ENCODE data around the gene RNF217. TPM values are rescaled to one million over a fixed set of nuclear protein-coding genes. Genes with fewer than 3 reads are reported as not detected.

Gene RNF217
- polyA plus RNA-seq, 4 donors, result 0.54 to 17.7 (median 1.8) TPM

- no peak for FAIRE-seq
- WGBS, 3 donors, result 55 to 70% (median 57%) methylated on average over 5 of the region's 5 CpGs
- Histone ChIP-seq H3K9me3 (ENCODE audit: control insufficient read depth in 2 of 2, insufficient read depth in 1 of 2, low read depth in 1 of 2, low read length in 1 of 2) (no peaks in the 10 kb centered on the region), H3K27ac (ENCODE audit: low read depth in 1 of 3, low read length in 2 of 3) (no peak overlapping the region), H3K4me1 (ENCODE audit: control insufficient read depth in 3 of 3, insufficient read depth in 2 of 3, low read depth in 1 of 3, low read length in 2 of 3) (no peaks in the 10 kb centered on the region), H3K27me3 (ENCODE audit: control insufficient read depth in 3 of 3, insufficient read depth in 3 of 3, low read length in 3 of 3) (no peaks in the 10 kb centered on the region), H3K4me3 (ENCODE audit: low read depth in 1 of 3, low read length in 3 of 3) (no peak overlapping the region), H3K36me3 (ENCODE audit: control insufficient read depth in 3 of 3, insufficient read depth in 2 of 3, low read depth in 1 of 3, low read length in 3 of 3) (peaks cover 0 to 5% (median 0%) of the 10 kb centered on the region in 3 donors)
- no peak for DNase-seq
These were observed 95.4 kb downstream of the RNF217 start for GRCh38 chr6:125057392-125058246.

- no peak for FAIRE-seq
- 66 to 78% (median 72%) methylated on average over 1 of the region's 1 CpG for WGBS, 3 donors
- no peak for DNase-seq
- Histone ChIP-seq H3K4me1 (ENCODE audit: control insufficient read depth in 3 of 3, insufficient read depth in 2 of 3, low read depth in 1 of 3, low read length in 2 of 3) (no peaks in the 10 kb centered on the region), H3K27me3 (ENCODE audit: control insufficient read depth in 3 of 3, insufficient read depth in 3 of 3, low read length in 3 of 3) (no peaks in the 10 kb centered on the region), H3K27ac (ENCODE audit: low read depth in 1 of 3, low read length in 2 of 3) (no peak overlapping the region), H3K36me3 (ENCODE audit: control insufficient read depth in 3 of 3, insufficient read depth in 2 of 3, low read depth in 1 of 3, low read length in 3 of 3) (peaks cover 0 to 6% (median 0%) of the 10 kb centered on the region in 3 donors), H3K9me3 (ENCODE audit: control insufficient read depth in 2 of 2, insufficient read depth in 1 of 2, low read depth in 1 of 2, low read length in 1 of 2) (no peaks in the 10 kb centered on the region), H3K4me3 (ENCODE audit: low read depth in 1 of 3, low read length in 3 of 3) (no peak overlapping the region)
These were observed 96.3 kb downstream of the RNF217 start for GRCh38 chr6:125058546-125058945.

- Histone ChIP-seq H3K27me3 (ENCODE audit: control insufficient read depth in 3 of 3, insufficient read depth in 3 of 3, low read length in 3 of 3) (no peaks in the 10 kb centered on the region), H3K4me3 (ENCODE audit: low read depth in 1 of 3, low read length in 3 of 3) (no peak overlapping the region), H3K4me1 (ENCODE audit: control insufficient read depth in 3 of 3, insufficient read depth in 2 of 3, low read depth in 1 of 3, low read length in 2 of 3) (no peaks in the 10 kb centered on the region), H3K36me3 (ENCODE audit: control insufficient read depth in 3 of 3, insufficient read depth in 2 of 3, low read depth in 1 of 3, low read length in 3 of 3) (peaks cover 0 to 6% (median 0%) of the 10 kb centered on the region in 3 donors), H3K27ac (ENCODE audit: low read depth in 1 of 3, low read length in 2 of 3) (no peak overlapping the region), H3K9me3 (ENCODE audit: control insufficient read depth in 2 of 2, insufficient read depth in 1 of 2, low read depth in 1 of 2, low read length in 1 of 2) (no peaks in the 10 kb centered on the region)
- 60 to 80% (median 78%) methylated on average over 2 of the region's 2 CpGs for WGBS, 3 donors
- FAIRE-seq (peak; percentile 33), DNase-seq (no peak)
These were observed 101.1 kb downstream of the RNF217 start for GRCh38 chr6:125063307-125063706.

- FAIRE-seq (no peak), DNase-seq (no peak)
- no peaks in the 10 kb centered on the region for H3K27me3 ChIP-seq (ENCODE audit: control insufficient read depth in 3 of 3, insufficient read depth in 3 of 3, low read length in 3 of 3)
- H3K36me3 ChIP-seq (ENCODE audit: control insufficient read depth in 3 of 3, insufficient read depth in 2 of 3, low read depth in 1 of 3, low read length in 3 of 3), result peaks cover 0 to 4% (median 0%) of the 10 kb centered on the region in 3 donors
- no peak overlapping the region for H3K4me3 ChIP-seq (ENCODE audit: low read depth in 1 of 3, low read length in 3 of 3)
- no peaks in the 10 kb centered on the region for H3K4me1 ChIP-seq (ENCODE audit: control insufficient read depth in 3 of 3, insufficient read depth in 2 of 3, low read depth in 1 of 3, low read length in 2 of 3)
- no peaks in the 10 kb centered on the region for H3K9me3 ChIP-seq (ENCODE audit: control insufficient read depth in 2 of 2, insufficient read depth in 1 of 2, low read depth in 1 of 2, low read length in 1 of 2)
- WGBS, 3 donors, result 91 to 95% (median 91%) methylated on average over 6 of the region's 6 CpGs
- H3K27ac ChIP-seq (ENCODE audit: low read depth in 1 of 3, low read length in 2 of 3), result no peak overlapping the region
These were observed 103.9 kb downstream of the RNF217 start for GRCh38 chr6:125066140-125066539.

GRCh38 chr6:125066964-125067363 is 104.7 kb downstream of the RNF217 start:
- FAIRE-seq, result no peak

GRCh38 chr6:125067552-125067951 is 105.3 kb downstream of the RNF217 start:
- Histone ChIP-seq H3K4me3 (ENCODE audit: low read depth in 1 of 3, low read length in 3 of 3) (no peak overlapping the region), H3K36me3 (ENCODE audit: control insufficient read depth in 3 of 3, insufficient read depth in 2 of 3, low read depth in 1 of 3, low read length in 3 of 3) (peaks cover 0 to 3% (median 0%) of the 10 kb centered on the region in 3 donors), H3K27ac (ENCODE audit: low read depth in 1 of 3, low read length in 2 of 3) (no peak overlapping the region), H3K27me3 (ENCODE audit: control insufficient read depth in 3 of 3, insufficient read depth in 3 of 3, low read length in 3 of 3) (no peaks in the 10 kb centered on the region), H3K4me1 (ENCODE audit: control insufficient read depth in 3 of 3, insufficient read depth in 2 of 3, low read depth in 1 of 3, low read length in 2 of 3) (no peaks in the 10 kb centered on the region), H3K9me3 (ENCODE audit: control insufficient read depth in 2 of 2, insufficient read depth in 1 of 2, low read depth in 1 of 2, low read length in 1 of 2) (no peaks in the 10 kb centered on the region)
- no peak for FAIRE-seq
- WGBS, 3 donors, result 76 to 78% (median 76%) methylated on average over 1 of the region's 1 CpG
- no peak for DNase-seq

More at GRCh38 chr6:125066964-125067363, 104.7 kb downstream of the RNF217 start:
- no peak overlapping the region for H3K4me3 ChIP-seq (ENCODE audit: low read depth in 1 of 3, low read length in 3 of 3)
- WGBS, 3 donors, result 82 to 91% (median 85%) methylated on average over 3 of the region's 3 CpGs
- no peak overlapping the region for H3K27ac ChIP-seq (ENCODE audit: low read depth in 1 of 3, low read length in 2 of 3)
- H3K36me3 ChIP-seq (ENCODE audit: control insufficient read depth in 3 of 3, insufficient read depth in 2 of 3, low read depth in 1 of 3, low read length in 3 of 3), result peaks cover 0 to 5% (median 0%) of the 10 kb centered on the region in 3 donors
- peak in 1 of 2 donors; percentile 7 for DNase-seq
- no peaks in the 10 kb centered on the region for H3K9me3 ChIP-seq (ENCODE audit: control insufficient read depth in 2 of 2, insufficient read depth in 1 of 2, low read depth in 1 of 2, low read length in 1 of 2)
- H3K4me1 ChIP-seq (ENCODE audit: control insufficient read depth in 3 of 3, insufficient read depth in 2 of 3, low read depth in 1 of 3, low read length in 2 of 3), result no peaks in the 10 kb centered on the region
- no peaks in the 10 kb centered on the region for H3K27me3 ChIP-seq (ENCODE audit: control insufficient read depth in 3 of 3, insufficient read depth in 3 of 3, low read length in 3 of 3)

GRCh38 chr6:125073071-125073470 is 110.8 kb downstream of the RNF217 start:
- DNase-seq, result no peak
- 95 to 99% (median 96%) methylated on average over 3 of the region's 3 CpGs for WGBS, 3 donors
- Histone ChIP-seq H3K4me3 (ENCODE audit: low read depth in 1 of 3, low read length in 3 of 3) (no peak overlapping the region), H3K36me3 (ENCODE audit: control insufficient read depth in 3 of 3, insufficient read depth in 2 of 3, low read depth in 1 of 3, low read length in 3 of 3) (peaks cover 0 to 2% (median 2%) of the 10 kb centered on the region in 3 donors), H3K4me1 (ENCODE audit: control insufficient read depth in 3 of 3, insufficient read depth in 2 of 3, low read depth in 1 of 3, low read length in 2 of 3) (no peaks in the 10 kb centered on the region), H3K9me3 (ENCODE audit: control insufficient read depth in 2 of 2, insufficient read depth in 1 of 2, low read depth in 1 of 2, low read length in 1 of 2) (no peaks in the 10 kb centered on the region), H3K27ac (ENCODE audit: low read depth in 1 of 3, low read length in 2 of 3) (no peak overlapping the region), H3K27me3 (ENCODE audit: control insufficient read depth in 3 of 3, insufficient read depth in 3 of 3, low read length in 3 of 3) (no peaks in the 10 kb centered on the region)
- no peak for FAIRE-seq

- peaks cover 0 to 9% (median 2%) of the 10 kb centered on the region in 3 donors for H3K36me3 ChIP-seq (ENCODE audit: control insufficient read depth in 3 of 3, insufficient read depth in 2 of 3, low read depth in 1 of 3, low read length in 3 of 3)
- H3K9me3 ChIP-seq (ENCODE audit: control insufficient read depth in 2 of 2, insufficient read depth in 1 of 2, low read depth in 1 of 2, low read length in 1 of 2), result no peaks in the 10 kb centered on the region
- H3K27ac ChIP-seq (ENCODE audit: low read depth in 1 of 3, low read length in 2 of 3), result no peak overlapping the region
- no peaks in the 10 kb centered on the region for H3K4me1 ChIP-seq (ENCODE audit: control insufficient read depth in 3 of 3, insufficient read depth in 2 of 3, low read depth in 1 of 3, low read length in 2 of 3)
- H3K27me3 ChIP-seq (ENCODE audit: control insufficient read depth in 3 of 3, insufficient read depth in 3 of 3, low read length in 3 of 3), result no peaks in the 10 kb centered on the region
- H3K4me3 ChIP-seq (ENCODE audit: low read depth in 1 of 3, low read length in 3 of 3), result no peak overlapping the region
- no peak for FAIRE-seq
- no peak for DNase-seq
- 85 to 87% (median 85%) methylated on average over 3 of the region's 3 CpGs for WGBS, 3 donors
These were observed 111.9 kb downstream of the RNF217 start for GRCh38 chr6:125074120-125074519.
